ENCODE data around the gene C5orf63. TPM values are rescaled to one million over a fixed set of nuclear protein-coding genes. Genes with fewer than 3 reads are reported as not detected.

Gene C5orf63
- total RNA-seq, 6 experiments from 2014 or later = 1.9 to 6.2 (median 3.7) TPM

DNA sequence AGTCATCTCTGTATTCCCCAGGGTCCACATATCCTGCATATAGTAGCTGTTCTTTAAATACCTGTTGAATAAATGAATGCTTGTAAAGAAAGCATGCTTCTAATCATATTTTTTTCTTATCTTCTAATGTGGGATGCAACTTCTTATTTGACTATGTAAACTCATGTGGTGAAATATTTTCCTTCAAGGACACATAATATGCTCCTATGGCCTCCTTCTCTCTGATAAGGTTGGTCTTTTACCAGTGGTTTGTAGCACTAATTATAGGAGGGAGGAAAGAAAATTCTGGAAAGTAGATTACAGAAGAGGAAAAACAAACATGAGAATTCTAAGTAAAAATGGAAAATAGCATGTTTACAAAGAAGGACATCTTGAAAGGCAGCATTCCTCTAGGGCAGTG is 28.6 kb upstream of the C5orf63 start:
- Histone ChIP-seq H3K4me1 (no peaks in the 10 kb centered on the region), H3K9me3 (no peaks in the 10 kb centered on the region), H3K4me3 (no peak overlapping the region), H3K36me3 (no peaks in the 10 kb centered on the region), H3K27me3 (no peaks in the 10 kb centered on the region), H3K27ac (no peak overlapping the region)
- ATAC-seq (no peak), DNase-seq (no peak)
- intact Hi-C loops (cut with DNase I) = no loop called here
- TF ChIP-seq POLR2A (IDR thresholded peaks at IDR 0.05) (no peak), CTCF (IDR thresholded peaks at IDR 0.05) (no peak)

DNA sequence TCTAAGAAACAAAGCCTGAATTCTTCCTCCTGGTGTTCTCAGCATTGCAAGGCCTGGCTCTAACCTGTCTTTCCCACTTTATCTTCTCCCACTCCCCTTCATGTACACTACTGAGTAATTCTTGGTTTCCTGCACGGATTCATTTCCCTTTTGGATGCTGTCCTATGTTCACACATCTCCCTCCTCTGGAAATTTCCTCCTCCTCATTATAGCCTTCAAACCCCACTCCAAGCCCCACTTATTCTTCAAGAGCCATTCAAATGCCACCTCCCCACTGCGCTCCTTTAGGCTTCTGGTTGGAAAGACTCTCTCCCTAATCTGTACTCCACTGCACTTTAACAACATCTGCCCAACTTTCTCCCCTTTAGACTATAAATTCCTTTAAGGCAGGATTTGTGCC is 28.2 kb upstream of the C5orf63 start:
- no peak overlapping the region for H3K4me3 ChIP-seq

GRCh38 chr5:127098241-127098640 is 24.9 kb upstream of the C5orf63 start:
- no peaks in the 10 kb centered on the region for H3K9me3 ChIP-seq
- no peak overlapping the region for H3K27ac ChIP-seq
- no peak for ATAC-seq
- intact Hi-C loops (cut with DNase I) = no loop called here
- H3K4me1 ChIP-seq = no peaks in the 10 kb centered on the region
- no peak overlapping the region for H3K4me3 ChIP-seq
- TF ChIP-seq CTCF (IDR thresholded peaks at IDR 0.05) = no peak
- TF ChIP-seq POLR2A (IDR thresholded peaks at IDR 0.05) = no peak
- no peaks in the 10 kb centered on the region for H3K36me3 ChIP-seq
- H3K27me3 ChIP-seq = no peaks in the 10 kb centered on the region
- WGBS (ENCODE audit: insufficient coverage, low coverage, low lambda C conversion rate, missing lambda C conversion rate) = 35% methylated on average over 3 of the region's 3 CpGs
- no peak for DNase-seq

More for the DNA sequence above, 28.2 kb upstream of the C5orf63 start:
- WGBS (ENCODE audit: insufficient coverage, low coverage, low lambda C conversion rate, missing lambda C conversion rate) = 75% methylated on average over 2 of the region's 2 CpGs
- DNase-seq = no peak
- Histone ChIP-seq H3K36me3 (no peaks in the 10 kb centered on the region), H3K9me3 (no peaks in the 10 kb centered on the region), H3K27me3 (no peaks in the 10 kb centered on the region), H3K4me1 (no peaks in the 10 kb centered on the region), H3K27ac (no peak overlapping the region)
- TF ChIP-seq POLR2A (IDR thresholded peaks at IDR 0.05) (no peak), CTCF (IDR thresholded peaks at IDR 0.05) (no peak)
- intact Hi-C loops (cut with DNase I) = no loop called here
- ATAC-seq = no peak

DNA sequence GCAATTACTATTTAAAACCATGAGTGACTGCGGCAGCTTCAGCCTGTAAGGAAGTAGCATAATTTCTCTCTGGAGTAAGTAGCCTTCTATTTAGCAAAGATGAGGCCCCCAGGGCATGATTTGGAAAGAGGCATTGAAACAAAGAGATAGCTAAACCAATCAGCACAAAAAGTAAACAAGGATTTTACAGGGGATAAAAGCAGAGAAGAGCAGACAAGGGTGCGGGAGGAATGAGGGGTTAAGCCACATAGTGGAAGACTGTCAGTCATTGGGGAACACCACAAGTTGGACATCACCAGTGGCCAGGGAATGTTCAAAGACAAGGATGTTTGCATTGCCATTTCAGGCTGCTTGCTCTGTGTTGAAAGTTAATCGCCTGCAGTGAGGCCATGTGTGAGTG is 24.0 kb upstream of the C5orf63 start:
- ATAC-seq (no peak), DNase-seq (no peak)
- TF ChIP-seq POLR2A (IDR thresholded peaks at IDR 0.05) = no peak
- TF ChIP-seq CTCF (IDR thresholded peaks at IDR 0.05) = no peak
- Histone ChIP-seq H3K36me3 (no peaks in the 10 kb centered on the region), H3K27me3 (no peaks in the 10 kb centered on the region), H3K27ac (no peak overlapping the region), H3K4me1 (no peaks in the 10 kb centered on the region), H3K9me3 (no peaks in the 10 kb centered on the region), H3K4me3 (no peak overlapping the region)
- 50% methylated on average over 3 of the region's 3 CpGs for WGBS (ENCODE audit: insufficient coverage, low coverage, low lambda C conversion rate, missing lambda C conversion rate)
- intact Hi-C loops (cut with DNase I) = no loop called here

GRCh38 chr5:127096328-127096993 is 23.2 kb upstream of the C5orf63 start:
- Histone ChIP-seq H3K36me3 (no peaks in the 10 kb centered on the region), H3K27ac (no peak overlapping the region), H3K9me3 (no peaks in the 10 kb centered on the region), H3K4me3 (no peak overlapping the region), H3K27me3 (no peaks in the 10 kb centered on the region), H3K4me1 (no peaks in the 10 kb centered on the region)
- ATAC-seq (no peak), DNase-seq (no peak)
- TF ChIP-seq POLR2A (IDR thresholded peaks at IDR 0.05) (no peak), CTCF (IDR thresholded peaks at IDR 0.05) (no peak)
- WGBS (ENCODE audit: insufficient coverage, low coverage, low lambda C conversion rate, missing lambda C conversion rate) = 52% methylated on average over 6 of the region's 9 CpGs
- intact Hi-C loops (cut with DNase I) = no loop called here

All from right lobe of liver (tissue), 6 donors.